HepG2 (cell line): Measurements from ENCODE around the gene ANKRD65. TPM values are rescaled to one million over a fixed set of nuclear protein-coding genes. Genes with fewer than 3 reads are reported as not detected.

Source experiments
- ATAC-seq: fragments of 200-7000 bp; cut with Tn5 transposase; 3 replicates; pipeline ENCODE4 v1.9.1; 2020; ENCODE audit warnings: mild to moderate bottlenecking, moderate library complexity
- BruUV-seq: library from RNA; stranded (reverse); fragments of 400-500 nt; replicated peaks from 2 replicates; lab custom pipeline; 2021; lab: Mats Ljungman, UMichigan
- CTCF ChIA-PET: fragments of 300-600 bp; formaldehyde crosslinking; extraction: SDS; loops from one replicate; lab custom pipeline; 2021; ENCODE audit warnings: low total read pairs, inconsistent platforms, low intra/inter-chr PET ratio; lab: Yijun Ruan, JAX
- POLR2A ChIA-PET: fragments of 350-600 bp; sonication (Branson Sonifier 250); formaldehyde crosslinking; loops from one replicate; lab custom pipeline; 2020; ENCODE audit warnings: antibody characterized with exemption, inconsistent platforms; lab: Yijun Ruan, JAX
- DNase-seq: peaks from one replicate; pipeline ENCODE4 v3.0.0-alpha.2; 2015; ENCODE audit warnings: low spot score
- FAIRE-seq: peaks from 3 replicates; lab custom pipeline; 2011; peaks lifted over from hg19 to GRCh38; lab: Jason Lieb, UNC
- H2AFZ ChIP-seq: one replicate; pipeline ENCODE4 v1.6.1; 2011; ENCODE audit warnings: low read length, inconsistent platforms
- H3K27ac ChIP-seq: fragments of 300-600 bp; 3 replicates; pipeline ENCODE4 v1.8.0; 2011; ENCODE audit warnings: mixed run types, mild to moderate bottlenecking, mixed read lengths, low read length, inconsistent platforms; ENCODE audit not compliant: insufficient read depth; ENCODE audit errors: extremely low read length
- H3K27me3 ChIP-seq, 2 experiments: fragments of 200-600 bp in 1 of 2; 2 replicates in 1 of 2; 3 replicates in 1 of 2; pipeline versions ENCODE4 v1.6.0 to v1.8.0; 2011; ENCODE audit warnings: low read length in 2 of 2, mild to moderate bottlenecking in 2 of 2, moderate library complexity in 2 of 2, inconsistent platforms in 1 of 2; ENCODE audit not compliant: insufficient read depth in 2 of 2, control insufficient read depth in 1 of 2
- H3K36me3 ChIP-seq, 2 experiments: fragments of 200-600 bp in 1 of 2; replicated peaks in 1 of 2; 2 replicates in 1 of 2; 3 replicates in 1 of 2; pipeline versions ENCODE4 v1.5.1 to v1.8.0; 2011; ENCODE audit warnings: low read length in 2 of 2, inconsistent platforms in 1 of 2; ENCODE audit not compliant: insufficient read depth in 2 of 2, control insufficient read depth in 1 of 2
- H3K4me1 ChIP-seq: 2 replicates; pipeline ENCODE4 v1.5.1; 2012; ENCODE audit warnings: low read length, inconsistent platforms; ENCODE audit not compliant: insufficient read depth
- H3K4me2 ChIP-seq: 2 replicates; pipeline ENCODE4 v1.6.0; 2011; ENCODE audit warnings: low read depth, low read length, inconsistent platforms
- H3K4me3 ChIP-seq, 3 experiments: fragments of 200-600 bp in 1 of 3; sonication (generic), shearing (Covaris generic) in 1 of 3; replicated peaks in 1 of 3; 2 replicates each; pipeline ENCODE4 v1.5.1; 2011 to 2016; ENCODE audit warnings: low read length in 3 of 3, inconsistent platforms in 2 of 3, low read depth in 2 of 3, mild to moderate bottlenecking in 2 of 3, control low read depth in 1 of 3, mixed read lengths in 1 of 3; ENCODE audit not compliant: insufficient read depth in 1 of 3
- H3K79me2 ChIP-seq: one replicate; pipeline ENCODE4 v1.6.1; 2011; ENCODE audit warnings: low read length, inconsistent platforms; ENCODE audit not compliant: insufficient read depth
- H3K9ac ChIP-seq: 2 replicates; pipeline ENCODE4 v1.6.0; 2011; ENCODE audit warnings: mild to moderate bottlenecking, low read depth, low read length, inconsistent platforms; ENCODE audit not compliant: insufficient read depth
- H3K9me3 ChIP-seq: 2 replicates; pipeline ENCODE4 v1.5.1; 2012; ENCODE audit warnings: mild to moderate bottlenecking, low read length
- H4K20me1 ChIP-seq: 2 replicates; pipeline ENCODE4 v1.6.0; 2011; ENCODE audit warnings: inconsistent platforms, mild to moderate bottlenecking, low read length, moderate library complexity; ENCODE audit not compliant: insufficient read depth
- EP300 ChIP-seq, 3 experiments: sonication (generic) in 1 of 3; formaldehyde crosslinking in 1 of 3; IDR thresholded peaks; 2 replicates each; pipeline versions ENCODE4 v1.5.1 to v1.6.1; 2011 to 2020; ENCODE audit warnings: low read depth in 2 of 3, low read length in 2 of 3, borderline replicate concordance in 1 of 3, improper control_type of control experiment in 1 of 3, mild to moderate bottlenecking in 1 of 3, missing genetic modification reagents in 1 of 3, moderate library complexity in 1 of 3
- FOXC1 ChIP-seq: sonication (generic); formaldehyde crosslinking; IDR thresholded peaks from 2 replicates; pipeline ENCODE4 v1.8.0; 2022; ENCODE audit warnings: mild to moderate bottlenecking, missing genetic modification reagents, borderline replicate concordance
- HHEX ChIP-seq: IDR thresholded peaks from 2 replicates; pipeline ENCODE4 v1.6.1; 2016; ENCODE audit warnings: control low read depth
- KMT2B ChIP-seq: IDR thresholded peaks from 2 replicates; pipeline ENCODE4 v1.6.1; 2016; ENCODE audit warnings: missing genetic modification reagents, missing compliant biosample characterization
- MIXL1 ChIP-seq: IDR thresholded peaks from 2 replicates; pipeline ENCODE4 v1.6.1; 2016
- REXO4 ChIP-seq: sonication (generic); formaldehyde crosslinking; IDR thresholded peaks from 2 replicates; pipeline ENCODE4 v1.8.0; 2022; ENCODE audit warnings: missing genetic modification reagents, mild to moderate bottlenecking, borderline replicate concordance
- SP5 ChIP-seq: IDR thresholded peaks from 2 replicates; pipeline ENCODE4 v1.6.1; 2016; ENCODE audit warnings: low read depth, borderline replicate concordance
- TCF7 ChIP-seq: sonication (generic); IDR thresholded peaks from 2 replicates; pipeline ENCODE4 v1.6.1; 2016; ENCODE audit warnings: antibody characterized with exemption, low read depth
- ZFP91 ChIP-seq: sonication (generic); formaldehyde crosslinking; IDR thresholded peaks from 2 replicates; pipeline ENCODE4 v1.9.0; 2022; ENCODE audit warnings: missing genetic modification reagents, mild to moderate bottlenecking, borderline replicate concordance
- ZNF142 ChIP-seq: sonication (generic); formaldehyde crosslinking; IDR thresholded peaks from 2 replicates; pipeline ENCODE4 v1.4.0; 2020; ENCODE audit warnings: missing genetic modification reagents
- ZNF317 ChIP-seq: sonication (generic); formaldehyde crosslinking; IDR thresholded peaks from 2 replicates; pipeline ENCODE4 v1.5.0; 2020; ENCODE audit warnings: mild to moderate bottlenecking, missing genetic modification reagents
- ZNF614 ChIP-seq: IDR thresholded peaks from 2 replicates; pipeline ENCODE4 v1.6.1; 2018; ENCODE audit warnings: missing biosample characterization, missing genetic modification reagents, inconsistent platforms, borderline replicate concordance
- ZNF678 ChIP-seq: sonication (generic); formaldehyde crosslinking; IDR thresholded peaks from 2 replicates; pipeline ENCODE4 v1.4.0; 2020; ENCODE audit warnings: mild to moderate bottlenecking, missing genetic modification reagents
- WGBS: methylation state at CpG from one replicate; pipeline ENCODE4 v1.1.6; 2017; ENCODE audit warnings: low lambda C conversion rate; 5-methylcytosine and 5-hydroxymethylcytosine counted together
- in situ Hi-C: cut with HindIII; loops from 2 replicates; pipeline ENCODE4 v1.10.0; 2017; ENCODE audit warnings: low pct_unique_long_range_greater_than_20kb; ENCODE audit not compliant: extremely low pct_ligation_motif_present
- intact Hi-C: fragments of 100-400 bp; cut with micrococcal nuclease; formaldehyde crosslinking; loops from one replicate; pipeline ENCODE4 v1.10.0; 2022; ENCODE audit not compliant: unreplicated experiment
- polyA plus RNA-seq, 8 experiments: library from polyadenylated mRNA; depleted of rRNA in 3 of 8; stranded (reverse) in 7 of 8; unstranded in 1 of 8; fragments of >200 nt; fragmentation: Illumina TruSeq in 4 of 8; extraction: Trizol in 4 of 8; gene quantifications; 2 replicates each; pipeline versions ENCODE4 v1.2.1 to v1.2.3, GENCODE V29; 2011 to 2016; ENCODE audit warnings: low read depth in 4 of 8, missing spikeins in 1 of 8, mixed read lengths in 1 of 8; ENCODE audit not compliant: insufficient read depth in 1 of 8
- total RNA-seq, 5 experiments: library from RNA; depleted of rRNA; stranded (reverse); fragments of >200 nt; fragmentation: Illumina TruSeq; extraction: Trizol; gene quantifications; 2 replicates each; pipeline ENCODE4 v1.2.3, GENCODE V29; 2016; ENCODE audit warnings: low read depth in 1 of 5

The ANKRD65 gene
- total and polyA plus RNA-seq, 2 of the 13 experiments (the other 11 are each of a cell fraction or from before 2014, with no cell fraction given) = 12.1 to 30.1 TPM

GRCh38 chr1:1427106-1427819 lies 6.2 kb upstream of the ANKRD65 start (continued):
- TF ChIP-seq HHEX (CRISPR knock-in tag) (no peak), ZFP91 (CRISPR knock-in tag) (no peak), TCF7 (peak; percentile 49; the same call in 1 of the 2 replicates), ZNF678 (no peak), ZNF317 (CRISPR knock-in tag) (no peak), SP5 (CRISPR knock-in tag) (peak; percentile 48; the same call in 1 of the 2 replicates), EP300 (IDR thresholded peaks at IDR 0.05; ENCODE audit: low read depth in 2 of 2, low read length in 2 of 2) (no peak), EP300 (CRISPR knock-in tag; IDR thresholded peaks at IDR 0.05; ENCODE audit: borderline replicate concordance) (no peak), ZNF614 (CRISPR knock-in tag) (no peak)

GRCh38 chr1:1426496-1427105 lies 5.5 kb upstream of the ANKRD65 start:
- Histone ChIP-seq H3K4me3 (peak overlapping the region; percentile 58 to 83 (median 59)), H3K36me3 (no peaks in the 10 kb centered on the region), H2AFZ (no peak overlapping the region), H3K9ac (peak overlapping the region; percentile 66), H3K27me3 (no peaks in the 10 kb centered on the region), H4K20me1 (no peaks in the 10 kb centered on the region), H3K9me3 (no peaks in the 10 kb centered on the region), H3K27ac (peak overlapping the region; percentile 42), H3K79me2 (no peaks in the 10 kb centered on the region), H3K4me1 (peaks cover 54% of the 10 kb centered on the region), H3K4me2 (peak overlapping the region; percentile 91)
- ChIA-PET POLR2A (interaction anchor here (0.6 to 3.1 kb wide), 8 partner anchors 11 to 51 kb away, joined by 3 to 21 read pairs (median 8); partner anchors contain the start of genes AURKAIP1, CCNL2 and MRPL20), CTCF (no interaction called here)
- DNase-seq (no peak), FAIRE-seq (no peak), ATAC-seq (no peak)
- WGBS = under 1% methylated on average over 10 of the region's 19 CpGs
- in situ Hi-C loops (no loop called here), intact Hi-C loops (no loop called here)
- no TSS peak for BruUV-seq
- TF ChIP-seq MIXL1 (CRISPR knock-in tag) (no peak), KMT2B (no peak), ZNF142 (CRISPR knock-in tag) (no peak), FOXC1 (CRISPR knock-in tag) (no peak), REXO4 (CRISPR knock-in tag) (no peak)
